ENCODE measurements around the gene OSMR. TPM values are rescaled to one million over a fixed set of nuclear protein-coding genes. Genes with fewer than 3 reads are reported as not detected.

OSMR gene
- total RNA-seq, 4 donors from 2014 or later, result 32.5 to 52.6 (median 42.6) TPM

DNA sequence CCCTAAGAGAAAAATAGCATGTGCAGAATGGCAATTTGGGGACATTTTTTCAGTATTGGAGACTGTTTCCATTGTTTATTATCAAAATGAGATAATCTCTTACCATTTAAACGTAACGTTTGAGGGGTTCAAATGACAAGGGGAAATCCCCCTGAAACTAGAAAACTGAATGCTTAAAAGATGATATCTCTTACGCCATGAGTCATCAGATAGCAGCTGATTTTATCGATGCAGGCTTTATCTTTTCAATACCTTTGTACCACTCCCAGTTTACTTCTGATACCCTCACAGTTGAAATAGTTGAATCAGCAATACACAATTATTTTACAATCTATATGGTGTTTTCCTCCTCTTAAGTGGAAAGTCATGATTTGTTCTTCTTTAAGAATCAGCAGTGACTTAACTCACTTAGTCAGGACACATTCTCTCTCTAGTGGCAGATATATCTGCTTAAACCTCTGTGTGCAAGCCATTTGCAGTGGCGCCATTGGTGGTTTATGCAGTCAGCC is 29.2 kb downstream of the OSMR start:
- H3K4me1 ChIP-seq, result peaks cover 0 to 31% (median 3%) of the 10 kb centered on the region in 3 donors
- H3K27me3 ChIP-seq, result no peaks in the 10 kb centered on the region
- H3K4me3 ChIP-seq, result no peak overlapping the region
- no peak for TF ChIP-seq POLR2AphosphoS5 (IDR thresholded peaks at IDR 0.05)
- no peak for TF ChIP-seq POLR2A (IDR thresholded peaks at IDR 0.05)
- no peak for TF ChIP-seq CTCF (IDR thresholded peaks at IDR 0.05)
- TF ChIP-seq EP300 (IDR thresholded peaks at IDR 0.05), result no peak
- ATAC-seq, result no peak
- H3K27ac ChIP-seq, result no peak overlapping the region
- WGBS, 2 donors (ENCODE audit: low coverage in 1 of 2), result 84 to 89% methylated on average over 4 to 5 of the region's 5 CpGs
- H3K9me3 ChIP-seq, result no peaks in the 10 kb centered on the region
- peaks cover 0 to 64% of the 10 kb centered on the region in 2 donors for H3K36me3 ChIP-seq

- no peaks in the 10 kb centered on the region for H3K9me3 ChIP-seq
- no peak overlapping the region for H3K4me3 ChIP-seq
- WGBS, 2 donors (ENCODE audit: low coverage in 1 of 2), result 83 to 92% methylated on average over 3 to 4 of the region's 5 CpGs
- TF ChIP-seq CTCF (IDR thresholded peaks at IDR 0.05) (no peak), EP300 (IDR thresholded peaks at IDR 0.05) (no peak), POLR2AphosphoS5 (IDR thresholded peaks at IDR 0.05) (no peak), POLR2A (IDR thresholded peaks at IDR 0.05) (no peak)
- peaks cover 0 to 3% (median 0%) of the 10 kb centered on the region in 3 donors for H3K4me1 ChIP-seq
- H3K27ac ChIP-seq, result no peak overlapping the region
- ATAC-seq, result no peak
- H3K36me3 ChIP-seq, result peaks cover 0 to 88% of the 10 kb centered on the region in 2 donors
- H3K27me3 ChIP-seq, result no peaks in the 10 kb centered on the region
Measured at GRCh38 chr5:38878391-38879077, 32.7 kb downstream of the OSMR start.

DNA sequence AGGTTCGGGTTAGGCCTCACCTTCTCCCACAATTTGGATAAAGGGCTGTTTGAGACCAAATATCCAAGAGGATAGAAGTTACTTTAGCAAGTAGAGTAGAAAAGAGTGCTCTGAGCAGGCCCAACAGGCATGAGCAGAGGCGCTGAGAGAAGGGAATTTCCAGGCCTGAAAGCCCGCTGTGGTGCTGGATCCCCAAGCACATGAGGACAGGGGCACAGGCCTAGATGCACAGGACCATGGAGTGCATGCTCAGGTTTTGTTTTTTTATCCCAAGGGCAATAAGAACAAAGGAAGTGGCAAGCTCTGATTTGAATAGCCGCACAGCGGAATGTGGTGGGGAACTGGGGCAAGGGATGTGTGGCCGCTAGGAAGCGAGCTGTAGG is 33.3 kb downstream of the OSMR start:
- WGBS, 2 donors (ENCODE audit: low coverage in 1 of 2), result 94 to 95% methylated on average over 5 to 7 of the region's 7 CpGs
- Histone ChIP-seq H3K27ac (no peak overlapping the region), H3K4me3 (no peak overlapping the region), H3K4me1 (peaks cover 0 to 3% (median 0%) of the 10 kb centered on the region in 3 donors), H3K9me3 (no peaks in the 10 kb centered on the region), H3K27me3 (no peaks in the 10 kb centered on the region), H3K36me3 (peaks cover 0 to 90% of the 10 kb centered on the region in 2 donors)
- TF ChIP-seq POLR2AphosphoS5 (IDR thresholded peaks at IDR 0.05) (no peak), CTCF (IDR thresholded peaks at IDR 0.05) (no peak), POLR2A (IDR thresholded peaks at IDR 0.05) (no peak), EP300 (IDR thresholded peaks at IDR 0.05) (no peak)
- no peak for ATAC-seq

DNA sequence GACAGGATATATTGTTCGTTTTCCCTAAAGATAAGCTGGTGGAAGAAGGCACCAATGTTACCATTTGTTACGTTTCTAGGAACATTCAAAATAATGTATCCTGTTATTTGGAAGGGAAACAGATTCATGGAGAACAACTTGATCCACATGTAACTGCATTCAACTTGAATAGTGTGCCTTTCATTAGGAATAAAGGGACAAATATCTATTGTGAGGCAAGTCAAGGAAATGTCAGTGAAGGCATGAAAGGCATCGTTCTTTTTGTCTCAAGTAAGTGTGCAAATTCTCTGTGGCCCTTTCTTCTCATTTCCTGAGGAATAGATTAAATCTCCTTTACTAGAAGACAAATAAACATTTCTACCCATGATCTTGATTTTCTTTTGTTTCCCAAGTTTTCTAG is 38.0 kb downstream of the OSMR start:
- 69 to 73% methylated on average over 3 of the region's 3 CpGs for WGBS, 2 donors (ENCODE audit: low coverage in 1 of 2)
- peaks cover 0 to 3% (median 0%) of the 10 kb centered on the region in 3 donors for H3K4me1 ChIP-seq
- H3K27ac ChIP-seq, result no peak overlapping the region
- no peak for TF ChIP-seq POLR2AphosphoS5 (IDR thresholded peaks at IDR 0.05)
- no peak for TF ChIP-seq CTCF (IDR thresholded peaks at IDR 0.05)
- no peak for TF ChIP-seq POLR2A (IDR thresholded peaks at IDR 0.05)
- no peak for TF ChIP-seq EP300 (IDR thresholded peaks at IDR 0.05)
- H3K4me3 ChIP-seq, result no peak overlapping the region
- ATAC-seq, result no peak
- H3K36me3 ChIP-seq, result peaks cover 0 to 95% of the 10 kb centered on the region in 2 donors
- H3K9me3 ChIP-seq, result no peaks in the 10 kb centered on the region
- H3K27me3 ChIP-seq, result no peaks in the 10 kb centered on the region

GRCh38 chr5:38885208-38885607 is 39.4 kb downstream of the OSMR start:
- peaks cover 0 to 81% of the 10 kb centered on the region in 2 donors for H3K36me3 ChIP-seq
- WGBS, 2 donors (ENCODE audit: low coverage in 1 of 2), result 100% methylated on average over 1 to 3 of the region's 3 CpGs
- H3K27ac ChIP-seq, result no peak overlapping the region
- no peaks in the 10 kb centered on the region for H3K27me3 ChIP-seq
- peaks cover 0 to 3% (median 0%) of the 10 kb centered on the region in 3 donors for H3K4me1 ChIP-seq
- H3K9me3 ChIP-seq, result no peaks in the 10 kb centered on the region
- no peak for ATAC-seq
- no peak for TF ChIP-seq POLR2AphosphoS5 (IDR thresholded peaks at IDR 0.05)
- no peak for TF ChIP-seq CTCF (IDR thresholded peaks at IDR 0.05)
- no peak for TF ChIP-seq POLR2A (IDR thresholded peaks at IDR 0.05)
- no peak for TF ChIP-seq EP300 (IDR thresholded peaks at IDR 0.05)
- H3K4me3 ChIP-seq, result no peak overlapping the region

Data from gastroesophageal sphincter (tissue), 4 donors.